Spleen (tissue), 7 donors: ENCODE measurements around the gene OTUD6A.

Source experiments
- POLR2A ChIP-seq, 3 donors: fragments of 450-650 bp; IDR thresholded peaks; one replicate each; pipeline ENCODE4 v1.5.1; 2017; ENCODE audit warnings: antibody characterized with exemption in 3 of 3, mild to moderate bottlenecking in 1 of 3
- POLR2AphosphoS5 ChIP-seq, 3 donors: sonication (generic); formaldehyde crosslinking; IDR thresholded peaks; one replicate each; pipeline ENCODE4 v1.5.1; 2017; ENCODE audit warnings: antibody characterized with exemption in 3 of 3
- TF ChIP-seq, protein P1 (sequence below), 11 experiments: fragments of 200-600 bp in 7 of 11; fragments of 450-650 bp in 4 of 11; sonication (generic) in 4 of 11; IDR thresholded peaks in 8 of 11; conservative IDR thresholded peaks in 3 of 11; 1 replicate in 7 of 11; 2 replicates in 4 of 11; pipeline versions ENCODE4 v1.4.0 to v1.8.0; 2016 to 2021; ENCODE audit warnings: antibody characterized with exemption in 11 of 11, inconsistent platforms in 4 of 11, mild to moderate bottlenecking in 1 of 11
- donor health status: DM: no; HTN: no; CAD: no; lungs with moderate emphysema.
- donor health status: DM: no; HTN: no; CAD: no.
- donor health status: DM: no; HTN: no; CAD: no.

- TF ChIP-seq, protein P1, sequence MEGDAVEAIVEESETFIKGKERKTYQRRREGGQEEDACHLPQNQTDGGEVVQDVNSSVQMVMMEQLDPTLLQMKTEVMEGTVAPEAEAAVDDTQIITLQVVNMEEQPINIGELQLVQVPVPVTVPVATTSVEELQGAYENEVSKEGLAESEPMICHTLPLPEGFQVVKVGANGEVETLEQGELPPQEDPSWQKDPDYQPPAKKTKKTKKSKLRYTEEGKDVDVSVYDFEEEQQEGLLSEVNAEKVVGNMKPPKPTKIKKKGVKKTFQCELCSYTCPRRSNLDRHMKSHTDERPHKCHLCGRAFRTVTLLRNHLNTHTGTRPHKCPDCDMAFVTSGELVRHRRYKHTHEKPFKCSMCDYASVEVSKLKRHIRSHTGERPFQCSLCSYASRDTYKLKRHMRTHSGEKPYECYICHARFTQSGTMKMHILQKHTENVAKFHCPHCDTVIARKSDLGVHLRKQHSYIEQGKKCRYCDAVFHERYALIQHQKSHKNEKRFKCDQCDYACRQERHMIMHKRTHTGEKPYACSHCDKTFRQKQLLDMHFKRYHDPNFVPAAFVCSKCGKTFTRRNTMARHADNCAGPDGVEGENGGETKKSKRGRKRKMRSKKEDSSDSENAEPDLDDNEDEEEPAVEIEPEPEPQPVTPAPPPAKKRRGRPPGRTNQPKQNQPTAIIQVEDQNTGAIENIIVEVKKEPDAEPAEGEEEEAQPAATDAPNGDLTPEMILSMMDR (IDR thresholded peaks at IDR 0.05 in 8 of 11, conservative IDR thresholded peaks at IDR 0.05 in 3 of 11): no peak
- TF ChIP-seq POLR2AphosphoS5 (IDR thresholded peaks at IDR 0.05): no peak
- no peak for TF ChIP-seq POLR2A (IDR thresholded peaks at IDR 0.05)
Measured at GRCh38 chrX:70026112-70026850, 36.0 kb upstream of the OTUD6A start.
